GM19328 (cell line): ENCODE results near the gene GFI1B.
A peak's percentile ranks its signal among the peaks of the same experiment; 100 is the strongest.

Experiments used
- ATAC-seq: cut with Tn5 transposase; IDR thresholded peaks from one replicate; pipeline ENCODE4 v1.9.1; 2021; ENCODE audit warnings: mild to moderate bottlenecking, moderate library complexity; ENCODE audit not compliant: unreplicated experiment

The GFI1B gene

DNA sequence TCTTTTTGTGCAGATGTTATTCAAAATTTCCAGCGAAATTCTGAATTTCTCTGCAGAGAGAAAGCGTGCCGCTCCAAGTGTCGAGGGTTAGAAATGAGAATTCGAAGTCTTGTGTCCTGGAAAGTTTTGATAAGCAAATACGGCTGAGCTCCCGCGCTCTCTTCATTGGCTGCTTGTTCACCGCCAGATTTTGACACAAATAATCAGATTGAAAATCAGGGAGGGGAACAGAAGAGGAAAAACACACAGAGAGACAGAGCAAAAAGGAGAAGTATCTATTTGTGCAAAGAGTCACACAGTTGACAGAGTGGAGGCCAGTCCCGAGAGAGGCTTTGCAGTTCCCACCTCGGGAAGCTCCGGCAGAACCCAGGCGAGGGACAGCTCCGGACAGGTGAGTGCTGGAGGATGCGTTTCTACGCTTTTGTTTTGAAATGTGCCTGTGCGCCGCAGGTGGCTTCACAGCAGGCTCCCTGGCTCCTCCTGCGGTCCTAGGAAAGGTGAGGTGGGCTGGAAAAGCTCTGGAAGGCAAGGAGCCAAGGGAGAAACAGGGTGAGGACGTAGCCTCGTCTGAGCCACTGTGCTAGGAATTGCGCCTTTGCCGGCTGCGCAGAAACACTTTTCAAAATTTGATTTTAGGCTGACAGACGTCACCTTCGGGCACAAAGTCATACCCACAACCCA is at the start of gene GFI1B:
Gene GFI1B (plus strand): TSS at position 244 of the 681 bp plus-strand sequence. CDS start 7,985 bp downstream, outside the sequence.
- ATAC-seq: no peak

DNA sequence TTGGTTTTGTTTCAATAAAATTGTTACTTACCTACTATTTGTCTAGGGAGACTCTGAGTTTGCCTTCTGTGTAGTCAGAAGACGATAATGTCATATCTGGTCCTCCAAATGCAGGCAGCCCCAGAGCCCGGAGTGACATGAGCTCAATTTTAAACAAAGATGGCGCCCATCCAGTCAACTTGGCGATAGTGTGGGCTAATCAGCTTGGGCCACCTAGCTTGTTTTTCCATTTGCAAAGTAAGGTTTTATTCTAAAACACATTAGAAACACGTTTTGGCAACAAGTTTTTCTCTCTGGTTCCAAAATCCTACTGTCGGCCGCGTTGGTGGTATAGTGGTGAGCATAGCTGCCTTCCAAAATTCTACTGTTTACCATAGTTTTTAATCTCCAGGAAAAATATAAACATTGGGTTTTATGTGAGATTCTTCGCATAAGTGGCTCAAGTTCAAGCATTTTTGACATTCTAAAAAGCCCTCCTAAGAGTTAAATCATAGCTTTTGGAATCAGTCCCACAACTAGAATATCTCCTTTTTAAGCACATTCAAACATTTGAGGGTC is 47.2 kb upstream of the GFI1B start:
- ATAC-seq: no peak

DNA sequence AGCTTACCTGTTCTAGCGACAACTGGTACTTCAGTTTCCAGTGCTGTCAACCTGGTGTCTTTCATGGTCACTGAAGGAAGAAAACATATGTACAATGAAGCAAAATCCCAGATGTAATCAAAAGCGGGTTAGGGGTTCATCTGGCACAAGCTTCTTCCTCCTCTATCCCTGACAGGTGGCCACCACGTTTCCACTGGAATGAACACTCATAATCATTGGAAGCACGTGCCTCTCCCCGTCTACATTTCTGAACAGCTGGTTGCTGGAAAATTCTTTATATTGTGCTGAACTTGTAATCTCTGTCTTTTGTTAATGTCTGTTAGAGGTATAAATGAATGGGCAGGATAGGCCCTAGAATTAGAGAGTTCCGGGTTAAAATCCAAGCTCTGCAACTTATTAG is 43.5 kb upstream of the GFI1B start:
- ATAC-seq: no peak

DNA sequence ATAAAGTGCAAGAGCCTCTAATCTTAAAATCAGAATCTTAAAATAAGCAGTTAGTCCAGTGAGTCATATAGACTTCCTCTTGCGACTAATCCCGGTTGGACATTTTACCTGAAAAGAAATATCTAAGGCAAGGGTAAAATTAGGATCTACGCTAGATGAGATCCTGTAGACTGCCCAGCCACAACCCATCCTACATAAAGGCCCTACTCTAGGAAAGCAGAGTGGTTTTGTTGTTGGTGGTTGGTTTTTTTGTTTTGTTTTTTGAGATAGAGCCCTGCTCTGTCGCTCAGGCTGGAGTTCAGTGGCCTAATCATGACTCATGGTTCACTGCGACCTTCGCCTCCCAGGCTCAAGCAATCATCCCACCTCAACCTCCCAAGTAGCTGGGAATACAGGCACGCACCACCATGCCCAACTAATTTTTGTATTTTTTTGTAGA is 41.0 kb upstream of the GFI1B start:
- no peak for ATAC-seq

DNA sequence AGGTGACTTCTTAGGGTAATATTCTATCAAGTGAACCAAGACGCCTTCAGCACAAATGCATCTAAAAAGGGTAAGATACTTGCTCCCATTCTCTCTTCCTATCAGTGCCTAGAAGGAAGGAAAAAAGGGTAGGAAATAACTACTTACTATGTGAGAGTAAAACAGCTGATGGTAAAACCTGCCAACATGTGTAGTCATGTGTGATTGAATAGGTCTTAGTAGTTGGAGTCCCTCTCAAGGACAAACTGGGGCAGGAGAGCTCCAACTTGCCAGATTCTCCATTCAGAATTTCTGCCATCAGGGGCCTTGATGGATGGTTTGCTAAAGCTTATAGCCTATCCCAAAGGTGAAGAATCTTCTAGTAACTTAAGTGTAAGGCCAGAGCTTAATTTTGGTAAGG is 39.3 kb upstream of the GFI1B start:
- ATAC-seq: no peak

DNA sequence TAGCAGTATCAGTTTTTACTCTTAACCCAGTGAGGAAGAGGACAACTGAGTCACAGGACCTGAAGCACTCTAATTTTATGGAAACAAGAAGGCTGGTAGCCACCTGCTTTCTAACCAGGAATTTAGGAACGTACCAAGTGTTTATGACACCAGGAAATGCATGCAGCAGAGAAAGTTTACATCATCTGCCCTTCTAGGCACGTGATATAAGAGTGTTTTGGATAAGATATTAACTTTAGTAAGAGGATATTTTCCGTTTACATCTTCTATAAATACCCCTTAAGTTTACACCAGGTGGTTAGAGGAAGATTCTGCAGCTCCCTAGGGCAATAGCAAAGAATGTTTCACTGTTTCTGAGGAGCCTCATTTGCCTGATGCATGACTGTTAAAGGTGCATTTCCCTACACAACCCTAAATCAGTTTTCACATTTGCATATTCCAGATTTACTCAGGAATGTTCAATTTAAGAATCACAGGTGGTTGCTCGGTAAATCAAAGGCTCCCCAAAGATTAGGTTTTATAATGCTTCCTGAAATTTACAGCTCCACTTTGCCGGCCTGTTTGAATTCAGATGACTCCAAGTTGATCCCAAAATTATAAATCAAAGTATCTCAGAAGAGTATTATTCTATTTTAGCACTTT is 35.8 kb upstream of the GFI1B start:
- no peak for ATAC-seq

DNA sequence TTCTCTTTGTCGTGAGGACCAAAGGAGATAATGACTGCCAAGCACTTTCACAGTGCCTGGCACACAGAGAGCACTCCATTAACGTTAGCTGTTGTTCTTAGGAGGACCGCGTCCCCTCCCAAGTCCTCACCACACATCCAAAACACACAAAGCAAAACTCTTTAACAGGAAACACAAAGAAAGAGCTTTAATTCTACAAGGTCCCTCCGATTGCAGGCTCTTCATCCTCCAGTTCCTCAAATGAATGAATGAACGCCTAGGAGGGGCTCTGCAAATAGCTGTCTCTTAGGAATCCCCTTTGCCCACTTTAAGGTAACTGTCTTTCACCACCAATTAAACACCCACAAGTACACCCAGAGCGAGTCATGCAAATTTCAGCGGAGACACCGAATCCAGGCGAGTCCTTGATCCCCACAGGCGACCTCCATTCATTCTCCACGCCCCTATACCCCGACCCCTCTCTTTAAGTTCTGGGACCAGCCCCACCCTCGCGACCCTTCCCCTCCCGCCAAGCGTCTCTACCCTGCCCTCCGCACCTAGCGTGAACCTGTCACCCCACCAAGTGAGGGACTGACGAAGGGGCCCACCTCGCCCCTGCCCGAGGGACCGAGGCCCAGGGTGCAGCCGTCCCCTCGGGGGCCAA is 34.7 kb upstream of the GFI1B start:
- no peak for ATAC-seq

DNA sequence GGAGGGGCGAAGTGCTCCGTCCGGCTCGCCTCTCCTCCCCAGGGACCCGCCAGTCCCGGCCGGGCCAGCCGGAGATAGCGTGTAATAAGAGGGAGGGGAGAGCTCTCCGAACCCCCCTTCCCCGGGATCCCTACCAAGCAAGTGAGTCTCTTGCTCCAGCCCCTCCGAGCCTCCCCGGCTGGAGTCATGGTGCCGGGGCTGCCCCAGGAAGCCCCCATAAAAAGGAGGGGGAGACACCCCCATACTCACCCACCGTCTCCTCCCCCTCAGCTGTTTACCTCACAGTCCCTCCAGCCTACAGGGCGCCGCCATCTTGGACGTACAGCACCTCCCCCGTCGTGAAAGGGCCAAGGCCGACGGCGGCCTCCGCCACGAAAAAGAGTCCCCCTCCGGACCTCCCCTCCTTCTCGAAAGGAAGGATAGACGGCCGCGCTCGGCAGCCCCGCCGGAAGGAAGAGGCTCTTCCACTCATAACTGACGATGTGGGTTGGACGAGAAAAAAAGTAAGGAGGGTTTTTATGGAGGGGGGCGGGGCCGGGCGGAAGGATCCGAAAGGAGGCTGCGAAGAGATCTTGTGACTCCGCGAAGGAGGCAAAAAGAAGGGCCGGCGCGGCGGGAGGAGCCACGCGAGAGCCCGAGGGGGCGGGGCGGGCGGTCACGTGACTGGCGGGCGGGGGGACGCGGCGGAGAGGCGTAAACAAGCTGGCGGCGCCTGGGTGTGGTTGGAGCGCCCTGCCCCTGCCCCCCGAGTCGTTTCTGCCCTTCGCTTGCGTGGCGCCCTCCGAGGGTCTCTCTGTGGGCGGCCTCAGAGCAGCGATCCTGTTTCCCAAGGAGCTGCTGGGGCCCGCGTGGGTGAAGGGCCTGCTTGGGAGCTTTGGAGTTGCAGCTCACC is 34.0 kb upstream of the GFI1B start, which contains the start of gene TSC1:
Gene TSC1 (minus strand): TSS at position 323 of the 892 bp plus-strand sequence. CDS start 15,744 bp downstream, outside the sequence.
- ATAC-seq: peak; percentile 62

DNA sequence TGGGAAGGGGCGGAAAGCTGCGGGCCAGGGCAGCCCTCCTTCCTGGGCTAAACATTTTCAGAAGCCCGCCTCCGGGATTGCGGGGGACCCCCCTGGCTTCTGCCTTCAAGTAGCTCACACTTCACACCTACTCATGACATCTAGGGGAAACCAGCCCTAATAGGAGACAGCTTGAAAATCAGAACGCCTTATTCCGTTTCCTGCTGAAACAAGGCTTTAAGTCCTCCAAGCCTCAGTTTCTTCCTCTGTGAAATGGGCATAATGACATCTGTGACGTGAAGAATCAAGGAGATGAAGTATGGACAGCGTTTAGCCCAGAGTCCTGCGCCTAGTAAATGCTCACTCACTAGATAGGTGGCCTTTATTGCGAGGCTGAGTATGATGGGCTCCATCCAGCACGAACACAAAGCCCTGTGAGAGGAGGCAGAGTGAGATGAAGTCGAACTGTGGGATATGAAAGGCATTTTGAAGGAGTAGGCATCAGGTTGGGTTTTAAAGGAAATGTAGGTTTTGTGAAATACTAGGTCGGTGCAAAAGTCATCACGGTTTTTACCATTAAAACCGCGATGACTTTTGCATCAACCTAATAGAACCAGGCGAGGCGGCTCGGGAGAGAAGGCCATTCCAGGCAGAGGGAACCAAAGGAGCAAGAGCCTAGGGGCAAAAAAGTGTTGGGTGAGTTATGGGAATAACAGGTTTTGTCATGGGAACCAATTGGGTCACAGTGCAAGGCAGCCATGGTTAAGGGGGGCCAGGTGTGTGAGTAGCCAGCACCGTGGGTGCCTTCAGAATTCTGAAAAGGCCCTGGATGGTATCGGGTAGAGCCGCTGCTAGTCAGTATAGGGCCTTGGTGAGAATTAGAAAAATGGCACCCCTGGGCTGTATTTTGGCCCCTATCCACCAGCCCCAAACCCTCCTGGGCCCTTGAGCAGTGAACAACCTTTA is 33.0 kb upstream of the GFI1B start:
- ATAC-seq: no peak

DNA sequence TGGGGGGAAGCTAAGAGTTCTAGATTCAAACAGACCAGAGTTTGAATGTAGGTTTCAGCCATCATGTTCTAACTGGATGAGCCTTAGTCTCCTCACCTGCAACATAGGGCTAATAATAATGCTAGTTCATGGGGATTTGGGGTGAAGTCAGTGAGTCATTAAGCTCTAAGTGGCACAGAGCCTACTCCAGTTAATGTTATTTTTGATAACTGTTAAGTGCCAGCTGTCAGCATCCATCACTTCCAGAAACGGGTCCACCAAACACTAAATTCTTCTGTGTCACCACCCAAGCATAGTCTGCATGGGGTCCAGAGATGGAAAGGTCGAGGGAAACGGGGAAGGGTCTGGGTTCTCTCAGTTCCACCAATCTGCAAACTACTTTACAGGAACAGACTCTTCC is 32.3 kb upstream of the GFI1B start:
- no peak for ATAC-seq

DNA sequence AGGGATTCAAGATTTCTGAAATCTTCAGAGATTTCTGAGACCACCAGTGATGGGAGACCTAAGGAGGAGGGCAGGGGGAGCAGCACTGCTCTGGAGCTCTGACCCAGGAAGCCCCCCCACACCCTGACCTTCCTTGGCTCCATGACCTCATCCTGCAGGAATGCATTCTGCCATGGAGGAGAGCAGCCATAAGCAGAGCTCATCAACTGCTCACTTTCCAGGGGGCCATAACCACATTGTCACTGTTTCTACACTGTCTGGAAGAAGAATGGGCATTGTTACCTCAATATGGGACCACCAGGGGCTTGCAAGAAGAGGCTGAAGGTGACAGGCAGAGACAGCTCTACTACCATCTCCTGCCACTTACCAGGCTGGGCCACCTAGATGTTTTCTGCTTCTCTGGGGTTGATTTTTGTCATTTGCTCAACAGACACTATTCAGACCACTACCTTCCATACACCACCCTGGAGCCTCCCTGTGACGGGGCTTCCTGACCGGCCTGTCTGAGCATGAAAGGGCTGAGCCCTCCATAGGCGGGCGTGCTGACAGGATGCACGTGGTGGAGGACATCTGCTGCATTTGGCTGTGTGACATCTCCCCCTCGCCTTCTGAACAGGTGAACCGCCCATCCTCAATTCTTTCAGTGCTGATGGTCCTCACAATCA is 31.7 kb upstream of the GFI1B start:
- ATAC-seq: no peak

DNA sequence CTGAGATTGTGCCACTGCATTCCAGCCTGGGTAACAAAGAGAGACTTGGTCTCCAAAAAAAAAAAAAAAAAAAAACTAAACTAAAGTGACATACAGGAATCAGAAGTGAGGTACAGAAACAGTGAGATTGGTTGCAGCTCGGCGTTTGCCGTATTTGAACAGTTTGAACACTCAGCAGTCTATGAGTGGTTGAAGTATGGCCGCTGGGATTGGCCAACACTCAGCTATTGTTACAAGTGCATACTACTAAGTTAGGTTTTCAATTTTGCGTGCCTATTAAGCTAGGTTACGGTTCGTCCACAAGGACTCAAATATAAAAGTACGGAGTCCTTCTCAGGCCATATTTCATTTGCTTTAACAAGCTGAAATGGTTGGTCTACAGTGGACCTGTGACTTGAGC is 30.7 kb upstream of the GFI1B start:
- no peak for ATAC-seq

DNA sequence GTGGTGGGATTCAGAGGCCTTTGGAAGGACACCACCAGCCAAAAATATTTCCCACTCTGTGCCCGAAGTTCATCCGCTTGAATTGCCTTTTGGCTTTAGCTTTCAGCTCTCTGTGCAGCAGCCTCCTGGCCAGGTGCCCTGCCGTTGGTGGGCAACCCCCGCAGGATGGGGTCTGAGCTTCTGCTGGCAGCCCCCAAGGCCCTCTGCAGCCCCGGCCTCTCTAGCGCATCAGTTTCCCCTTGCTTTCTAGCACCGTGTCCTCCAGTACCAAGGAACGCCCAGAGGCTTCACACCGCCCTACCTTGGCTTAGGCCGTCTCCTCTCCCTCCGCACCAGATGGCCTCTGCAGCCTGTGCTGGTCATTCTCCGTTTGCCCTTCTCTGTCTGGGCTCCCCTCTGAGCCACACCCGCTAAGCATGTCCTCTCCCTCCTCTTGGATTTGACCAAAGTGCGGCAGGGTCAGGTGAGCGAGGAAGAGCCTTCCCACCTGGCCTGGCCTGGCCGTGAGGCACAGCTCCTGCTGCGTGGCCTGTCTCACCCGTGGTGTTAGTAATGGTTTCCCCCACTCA is 29.9 kb upstream of the GFI1B start:
- no peak for ATAC-seq

DNA sequence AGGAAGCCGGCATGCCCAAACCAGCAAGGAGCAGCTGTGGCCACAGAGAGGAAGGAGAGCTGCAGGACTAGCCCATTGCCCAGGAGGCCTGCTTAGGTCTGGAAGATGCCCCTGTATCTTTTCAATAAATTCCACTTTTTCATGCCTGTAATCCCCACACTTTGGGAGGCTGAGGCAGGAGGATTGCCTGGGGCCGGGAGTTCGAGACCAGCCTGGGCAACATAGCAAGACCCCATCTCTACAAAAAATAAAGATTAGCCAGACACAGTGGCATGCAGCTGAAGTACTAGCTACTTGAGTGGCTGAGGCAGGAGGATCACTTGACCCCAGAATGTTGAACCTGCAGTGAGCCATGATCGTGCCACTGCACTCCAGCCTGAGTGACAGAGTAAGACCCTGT is 28.8 kb upstream of the GFI1B start:
- no peak for ATAC-seq

DNA sequence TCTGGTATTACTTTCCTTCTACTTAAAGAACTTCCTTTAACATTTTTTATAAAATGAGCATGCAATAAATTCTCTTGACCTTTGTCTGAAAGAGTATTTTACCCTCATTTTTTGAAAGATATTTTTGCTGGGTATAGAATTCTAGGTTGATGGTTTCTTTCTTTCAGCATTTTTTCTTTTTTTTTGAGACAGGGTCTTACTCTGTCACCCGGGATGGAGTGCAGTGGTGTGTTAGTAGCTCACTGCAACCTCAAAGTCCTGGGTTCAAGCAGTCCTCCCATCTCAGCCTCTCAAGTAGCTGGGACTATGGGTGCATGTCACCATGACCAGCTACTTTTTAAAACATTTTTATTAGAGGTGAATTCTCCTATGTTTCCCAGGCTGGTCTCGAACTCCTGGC is 23.4 kb upstream of the GFI1B start:
- ATAC-seq: no peak

DNA sequence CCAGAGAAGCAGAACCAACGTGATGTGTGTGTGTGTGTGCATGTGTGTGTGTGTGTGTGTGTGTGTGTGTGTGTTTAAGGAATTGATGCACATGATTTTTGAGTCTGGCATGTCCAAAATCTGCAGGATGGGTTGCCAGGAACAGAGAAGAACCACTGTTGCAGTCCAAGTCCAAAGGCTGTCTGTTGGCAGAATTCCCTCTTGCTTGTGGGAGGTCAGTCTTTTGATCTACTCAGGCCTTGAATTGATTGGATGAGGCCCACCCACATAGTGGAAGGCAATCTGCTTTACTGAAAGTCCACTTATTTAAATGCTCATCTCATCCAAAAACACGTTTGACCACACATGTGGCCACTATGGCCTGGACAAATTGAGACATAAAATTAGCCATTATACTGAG is 22.7 kb upstream of the GFI1B start:
- ATAC-seq: no peak

DNA sequence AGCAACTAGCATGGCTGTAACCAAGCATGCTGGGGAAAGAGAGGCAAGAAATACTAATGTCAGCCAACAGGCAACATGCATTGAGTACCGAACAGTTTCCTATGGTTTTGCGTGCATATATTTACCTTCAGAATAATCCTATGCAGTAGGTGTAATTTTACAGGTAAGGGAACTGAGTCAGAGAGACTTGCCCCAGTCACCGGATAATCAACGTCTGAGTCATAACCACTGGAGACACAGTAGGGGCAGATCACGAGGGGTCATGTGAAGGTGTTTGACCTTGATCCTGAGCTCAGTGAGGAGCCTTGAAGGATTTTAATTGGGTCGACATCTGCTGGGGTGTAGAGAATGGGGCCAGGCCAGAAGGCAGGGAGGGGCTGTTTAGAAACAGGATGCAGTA is 20.7 kb upstream of the GFI1B start:
- no peak for ATAC-seq

DNA sequence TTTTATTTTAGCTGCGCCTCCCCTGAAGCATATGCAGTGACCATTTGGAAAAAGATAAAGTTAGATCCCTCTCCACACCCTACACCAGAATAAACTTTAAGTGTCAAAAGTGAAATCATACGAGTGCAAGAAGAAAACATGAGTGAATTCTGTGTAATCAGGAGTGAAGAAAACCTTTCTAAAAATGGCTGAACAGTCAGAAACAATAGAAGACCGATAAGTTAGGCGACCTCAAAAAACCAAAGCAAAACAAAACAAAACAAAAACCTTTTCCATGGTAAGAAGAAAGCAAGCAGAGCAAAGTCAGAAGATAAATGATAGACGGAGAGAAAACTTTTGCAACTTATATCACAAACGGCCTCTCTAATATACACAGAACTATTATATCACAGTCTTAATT is 17.5 kb upstream of the GFI1B start:
- no peak for ATAC-seq

DNA sequence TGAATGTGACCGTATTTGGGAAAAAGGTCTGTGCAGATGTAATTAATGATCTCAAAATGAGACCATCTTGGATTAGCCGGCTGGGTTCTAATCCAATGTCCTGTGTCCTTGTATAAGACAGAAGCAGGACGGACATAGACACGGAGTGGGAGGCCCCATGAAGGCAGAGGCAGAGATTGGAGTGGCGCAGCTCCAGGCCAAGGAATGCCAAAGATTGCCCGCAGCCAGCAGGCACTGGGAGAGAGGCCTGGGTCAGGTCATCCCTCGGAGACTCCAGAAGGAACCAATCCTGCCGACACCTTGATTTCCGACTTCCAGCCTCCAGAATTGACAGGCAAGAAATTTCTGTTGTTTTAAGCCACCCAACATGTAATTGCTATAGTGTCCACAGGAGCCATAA is 13.0 kb upstream of the GFI1B start:
- no peak for ATAC-seq
